ENCODE results near the gene CHAC1.

Gene CHAC1

DNA sequence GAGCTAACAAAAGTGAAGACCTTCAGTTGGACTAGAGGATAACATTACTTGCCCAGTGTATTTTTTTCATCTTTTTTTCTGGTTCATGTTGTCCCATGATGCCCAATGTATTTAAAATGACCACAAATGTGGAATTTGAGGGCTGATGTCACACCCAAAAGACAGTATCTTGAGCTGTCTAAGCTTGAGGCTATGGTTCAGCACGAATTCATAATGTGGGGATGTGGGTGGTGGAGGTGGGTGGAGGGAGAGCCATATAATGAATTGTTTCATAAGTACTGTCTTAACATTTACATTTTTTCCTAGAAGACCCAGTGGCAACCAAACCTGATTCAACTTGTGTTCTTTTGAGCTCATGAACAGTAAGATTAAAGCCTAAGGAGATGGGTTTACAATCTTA is 37.5 kb downstream of the CHAC1 start:
- no peak for DNase-seq

DNA sequence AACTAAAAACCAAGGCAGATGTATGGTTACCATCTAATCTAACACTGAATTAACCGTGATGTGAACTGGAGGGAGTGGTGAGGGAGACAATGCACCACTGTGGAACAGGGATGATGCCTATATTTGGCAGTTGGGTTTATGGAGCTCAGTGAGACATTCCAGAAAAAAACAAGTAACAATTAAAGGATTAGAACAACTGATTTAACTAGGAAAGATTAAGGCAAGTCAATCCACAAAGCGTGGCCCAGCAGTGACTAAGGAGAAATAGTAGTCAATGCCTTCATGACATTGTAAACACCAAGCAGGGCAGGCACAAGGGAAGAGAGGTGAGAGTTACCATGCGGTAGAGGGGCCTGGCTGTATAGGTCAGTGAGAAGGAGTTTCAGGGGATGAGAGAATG is 38.1 kb downstream of the CHAC1 start:
- no peak for DNase-seq

GRCh38 chr15:40992241-40992741 is 39.0 kb downstream of the CHAC1 start:
- DNase-seq = no peak

- no peak for DNase-seq
These were observed 39.6 kb downstream of the CHAC1 start for GRCh38 chr15:40992825-40993224.

DNA sequence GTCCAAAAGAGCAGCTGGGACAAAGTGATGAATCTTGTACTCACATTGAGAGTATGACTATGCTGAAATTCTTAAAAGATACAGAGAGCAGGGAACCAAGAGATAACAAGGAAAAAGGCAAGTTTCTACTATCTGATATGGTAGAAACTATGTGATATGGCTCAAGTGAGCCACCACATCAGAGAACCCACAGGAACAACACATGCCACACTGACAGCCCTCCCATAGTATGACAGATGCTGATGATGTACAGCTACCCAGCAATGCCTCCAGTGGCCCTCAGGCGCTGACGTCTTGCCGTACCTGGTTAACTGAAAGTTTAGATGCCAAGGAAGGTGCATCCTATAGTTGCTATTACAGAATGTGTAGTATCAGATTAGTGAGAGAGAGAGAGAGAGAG is 42.4 kb downstream of the CHAC1 start:
- DNase-seq = no peak

DNA sequence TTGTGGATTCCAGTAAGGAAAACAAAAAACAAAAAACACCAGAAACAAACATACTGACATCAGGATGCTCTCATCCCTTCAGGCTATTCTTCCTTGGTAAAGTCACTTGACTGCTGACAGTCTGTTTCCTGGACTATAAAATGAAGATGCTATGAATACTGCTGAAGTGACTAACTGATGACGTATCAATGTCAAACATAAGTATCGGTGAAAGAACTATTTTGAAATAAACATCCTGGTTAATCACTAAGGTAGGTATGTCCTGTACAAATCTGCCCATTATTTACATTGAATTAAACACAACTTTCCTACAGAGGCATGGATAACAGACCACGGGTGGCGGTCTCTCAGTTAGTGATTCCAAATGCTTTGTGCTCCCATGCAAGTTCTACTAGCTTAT is 45.9 kb downstream of the CHAC1 start:
- no peak for DNase-seq

- DNase-seq = no peak
These were observed 48.4 kb downstream of the CHAC1 start for GRCh38 chr15:41001524-41002214.

DNA sequence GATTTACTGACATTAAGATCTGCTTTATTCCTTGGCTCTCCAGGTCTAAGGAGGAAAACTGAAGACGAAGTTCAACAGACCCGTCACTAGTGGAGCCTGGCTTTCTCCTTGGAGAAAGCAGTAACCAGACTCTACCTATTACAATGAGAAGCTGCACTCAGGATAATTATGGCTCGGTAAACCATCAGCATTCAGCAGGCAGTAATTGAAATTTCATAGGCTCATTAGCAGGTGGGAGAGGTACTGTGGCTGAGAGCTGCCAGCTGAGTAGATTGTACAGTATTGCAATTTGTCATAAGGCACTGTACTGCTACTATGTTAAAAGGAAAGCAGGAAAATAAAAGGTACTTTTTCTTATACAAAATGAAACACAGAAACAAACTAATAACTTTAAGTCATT is 51.2 kb downstream of the CHAC1 start:
- no peak for DNase-seq

All from activated effector memory CD4-positive, alpha-beta T cell treated with anti-CD3 and anti-CD28 coated beads, Interleukin-2, amount 50 U/mL, for 16 hours (primary cell).